ENCODE measurements around the gene CLSTN2. TPM values are rescaled to one million over a fixed set of nuclear protein-coding genes. Genes with fewer than 3 reads are reported as not detected.

Gene CLSTN2
- total and polyA plus RNA-seq, 2 of the 4 experiments (the other 2 are of a cell fraction), result under 0.01 to 0.07 TPM

- no peak for TF ChIP-seq CTCF (conservative IDR thresholded peaks at IDR 0.05; ENCODE audit: low read depth, low read length)
Observed at GRCh38 chr3:140395134-140396075, 460.4 kb downstream of the CLSTN2 start (continued).

DNA sequence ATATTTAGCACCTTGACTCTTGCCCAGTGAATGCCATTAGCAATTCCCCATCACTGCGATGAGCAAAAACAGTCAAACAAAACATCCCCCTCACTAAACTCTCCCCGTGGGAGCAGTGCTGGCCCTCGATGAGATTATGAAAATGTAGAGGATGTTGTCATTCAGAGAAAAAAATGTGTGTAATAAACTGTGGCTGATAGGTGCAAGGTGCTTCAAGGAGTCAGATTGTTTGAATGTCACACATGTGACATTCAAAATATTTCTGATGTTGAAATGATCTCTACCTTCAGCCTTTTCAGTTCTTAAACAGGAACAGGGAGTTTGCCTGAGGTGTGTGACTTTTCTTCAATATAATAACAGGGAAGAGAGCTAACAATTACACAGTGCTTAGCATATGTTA, 461.1 kb downstream of the CLSTN2 start:
- no peak overlapping the region for H3K27ac ChIP-seq (ENCODE audit: insufficient read depth, low read length)
- H3K56ac ChIP-seq (ENCODE audit: extremely low read depth, insufficient read depth, low read length), result no peak overlapping the region
- no peak overlapping the region for H3K14ac ChIP-seq (replicated peaks; ENCODE audit: low read depth, low read length)
- WGBS, 2 experiments (ENCODE audit: extremely low coverage in 2 of 2, insufficient read length in 1 of 2), result no CpG with 5 or more reads among the region's 3 CpGs
- H3K27me3 ChIP-seq (ENCODE audit: control insufficient read depth, insufficient read depth, low read length), result no peaks in the 10 kb centered on the region
- POLR2A ChIA-PET (ENCODE audit: unreplicated experiment), result no interaction called here
- H4K5ac ChIP-seq (ENCODE audit: low read depth, low read length), result no peak overlapping the region
- H3K79me1 ChIP-seq (ENCODE audit: low read depth in 1 of 2, low read length in 2 of 2), result no peaks in the 10 kb centered on the region
- no peak overlapping the region for H4K8ac ChIP-seq (ENCODE audit: low read depth in 2 of 2, low read length in 2 of 2)
- H3K4me1 ChIP-seq (ENCODE audit: control insufficient read depth, insufficient read depth, low read length), result no peaks in the 10 kb centered on the region
- no peak overlapping the region for H2BK120ac ChIP-seq (ENCODE audit: low read depth, low read length)
- H2AK5ac ChIP-seq (ENCODE audit: low read depth, low read length), result no peak overlapping the region
- no peak overlapping the region for H2AK9ac ChIP-seq (replicated peaks; ENCODE audit: low read depth, low read length, poor library complexity)
- no peak overlapping the region for H4K91ac ChIP-seq (ENCODE audit: insufficient read depth, low read depth, low read length)
- DNase-seq, result no peak
- H3K4me3 ChIP-seq (ENCODE audit: insufficient read depth, low read depth, low read length), result no peak overlapping the region
- dilution Hi-C loops (cut with HindIII; ENCODE audit: low sequenced_read_pairs, unreplicated experiment), result no loop called here
- H3K23ac ChIP-seq (ENCODE audit: low read depth, low read length), result no peak overlapping the region
- H3K36me3 ChIP-seq (ENCODE audit: control insufficient read depth, insufficient read depth, low read length), result no peaks in the 10 kb centered on the region
- no peak overlapping the region for H3K9ac ChIP-seq (ENCODE audit: low read depth, low read length)
- H4K20me1 ChIP-seq (ENCODE audit: insufficient read depth, low read length), result no peaks in the 10 kb centered on the region
- CTCF ChIA-PET, result no interaction called here
- no peak overlapping the region for H3K4ac ChIP-seq (ENCODE audit: low read depth, low read length)
- no peaks in the 10 kb centered on the region for H3K9me1 ChIP-seq (ENCODE audit: insufficient read depth, low read length)
- intact Hi-C loops (cut with micrococcal nuclease), result no loop called here
- H3K9me3 ChIP-seq (ENCODE audit: control insufficient read depth, insufficient read depth, low read length), result no peaks in the 10 kb centered on the region
- no peak for ATAC-seq (ENCODE audit: low read depth)
- in situ Hi-C loops (cut with MboI; ENCODE audit: low sequenced_read_pairs), result no loop called here
- no peak overlapping the region for H3K4me2 ChIP-seq (ENCODE audit: low read depth, low read length)
- no TSS peak for BruUV-seq (replicated peaks)
- no peak overlapping the region for H2AFZ ChIP-seq (replicated peaks; ENCODE audit: low read length, poor library complexity)
- H2BK15ac ChIP-seq (ENCODE audit: low read depth, low read length), result no peak overlapping the region
- H2BK5ac ChIP-seq (ENCODE audit: low read depth, low read length, poor library complexity, severe bottlenecking), result no peak overlapping the region
- H3K18ac ChIP-seq (ENCODE audit: low read depth, low read length), result no peak overlapping the region
- no peak overlapping the region for H2BK20ac ChIP-seq (ENCODE audit: low read depth, low read length)
- TF ChIP-seq RFX5 (IDR thresholded peaks at IDR 0.05; ENCODE audit: low read depth, low read length) (no peak), CEBPB (IDR thresholded peaks at IDR 0.05; ENCODE audit: low read depth, low read length) (no peak), CTCF (conservative IDR thresholded peaks at IDR 0.05; ENCODE audit: low read depth, low read length) (no peak), SMC3 (IDR thresholded peaks at IDR 0.05; ENCODE audit: low read depth, low read length) (no peak), ELK1 (IDR thresholded peaks at IDR 0.05; ENCODE audit: borderline replicate concordance, low read depth, low read length) (no peak), RCOR1 (IDR thresholded peaks at IDR 0.05; ENCODE audit: insufficient replicate concordance, low read length) (no peak), BHLHE40 (IDR thresholded peaks at IDR 0.05; ENCODE audit: low read depth, low read length) (no peak)
- TF ChIP-seq, protein P1, sequence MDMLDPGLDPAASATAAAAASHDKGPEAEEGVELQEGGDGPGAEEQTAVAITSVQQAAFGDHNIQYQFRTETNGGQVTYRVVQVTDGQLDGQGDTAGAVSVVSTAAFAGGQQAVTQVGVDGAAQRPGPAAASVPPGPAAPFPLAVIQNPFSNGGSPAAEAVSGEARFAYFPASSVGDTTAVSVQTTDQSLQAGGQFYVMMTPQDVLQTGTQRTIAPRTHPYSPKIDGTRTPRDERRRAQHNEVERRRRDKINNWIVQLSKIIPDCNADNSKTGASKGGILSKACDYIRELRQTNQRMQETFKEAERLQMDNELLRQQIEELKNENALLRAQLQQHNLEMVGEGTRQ (IDR thresholded peaks at IDR 0.05; ENCODE audit: low read depth, low read length), result no peak

Measured in IMR-90 (cell line).